ENCODE results near the gene PCDHB9. TPM values are rescaled to one million over a fixed set of nuclear protein-coding genes. Genes with fewer than 3 reads are reported as not detected.
"Not testable (repeated sequence)": the region's sequence is repeated elsewhere in the genome, so short reads cannot be mapped to it uniquely, and the experiment has no call there.

Gene PCDHB9
- total and polyA plus RNA-seq, 11 donors, result 0.30 to 1.6 (median 0.91) TPM

DNA sequence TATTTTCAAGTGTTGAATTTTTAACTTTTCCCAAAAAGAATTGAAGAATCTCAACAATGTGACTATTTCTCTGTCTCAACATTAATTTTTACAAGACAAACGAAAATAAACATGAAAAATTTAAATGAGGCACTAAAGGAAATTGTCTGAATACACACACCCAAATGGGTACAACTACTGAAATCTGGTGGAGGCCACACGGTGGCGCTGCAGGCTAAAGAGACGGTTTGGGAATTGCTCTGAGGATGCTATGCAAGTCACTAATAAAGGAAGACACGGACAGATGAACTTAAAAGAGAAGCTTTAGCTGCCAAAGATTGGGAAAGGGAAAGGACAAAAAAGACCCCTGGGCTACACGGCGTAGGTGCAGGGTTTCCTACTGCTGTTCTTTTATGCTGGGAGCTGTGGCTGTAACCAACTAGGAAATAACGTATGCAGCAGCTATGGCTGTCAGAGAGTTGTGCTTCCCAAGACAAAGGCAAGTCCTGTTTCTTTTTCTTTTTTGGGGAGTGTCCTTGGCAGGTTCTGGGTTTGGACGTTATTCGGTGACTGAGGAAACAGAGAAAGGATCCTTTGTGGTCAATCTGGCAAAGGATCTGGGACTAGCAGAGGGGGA is 5.3 kb downstream of the PCDHB9 start, which contains the start of gene PCDHB10:
Gene PCDHB10, plus strand, starts transcription at position 244 of the 616 bp plus-strand sequence. Its CDS starts 200 bp downstream, at position 444.
- WGBS, 4 donors, result 6 to 11% (median 8%) methylated on average over 10 of the region's 10 CpGs
- Histone ChIP-seq H3K4me3 (peak within 1 kb of the TSS in 2 of 12 donors; percentile 3 to 29), H3K27ac (no peak within 1 kb of the TSS), H3K4me1 (no peaks in the 10 kb centered on the region), H3K9me3 (peaks cover 0 to 94% (median 51%) of the 10 kb centered on the region in 12 donors), H3K27me3 (peaks cover 0 to 17% (median 0%) of the 10 kb centered on the region in 9 donors), H3K36me3 (peaks cover 0 to under 1% (median 0%) of the 10 kb centered on the region in 9 donors)
- TF ChIP-seq CTCF (IDR thresholded peaks at IDR 0.05) (peak in 8 of 12 donors; percentile 12 to 51 (median 42)), POLR2A (IDR thresholded peaks at IDR 0.05) (no peak)
- ATAC-seq, result no peak
- DNase-seq, result no peak
- intact Hi-C loops (cut with DNase I), result loop anchor here in 1 of 10 donors (10.0 kb wide), 1 partner anchor 53 kb away; the partner anchor contains the start of gene PCDHB15

- not testable (repeated sequence) for H3K4me3 ChIP-seq, ATAC-seq, H3K27ac ChIP-seq, H3K36me3 ChIP-seq, H3K4me1 ChIP-seq, DNase-seq
- intact Hi-C loops (cut with DNase I), result loop anchor here in 1 of 10 donors (10.0 kb wide), 1 partner anchor 50 kb away; the partner anchor contains the start of gene PCDHB15
- H3K9me3 ChIP-seq, result peaks cover 0 to 95% (median 63%) of the 10 kb centered on the region in 12 donors
- peaks cover 0 to 13% (median 0%) of the 10 kb centered on the region in 9 donors for H3K27me3 ChIP-seq
- whole genome bisulfite sequencing, 4 donors, result 17 to 24% (median 22%) methylated on average over 6 to 33 of the region's 37 CpGs
Observed at GRCh38 chr5:141194332-141194731, 7.4 kb downstream of the PCDHB9 start.

- Histone ChIP-seq H3K27me3 (peaks cover 0 to 10% (median 0%) of the 10 kb centered on the region in 9 donors), H3K4me1 (no peaks in the 10 kb centered on the region), H3K27ac (no peak overlapping the region), H3K9me3 (peaks cover 0 to 95% (median 62%) of the 10 kb centered on the region in 12 donors), H3K4me3 (no peak overlapping the region), H3K36me3 (peaks cover 0 to 3% (median 0%) of the 10 kb centered on the region in 9 donors)
- TF ChIP-seq POLR2A (IDR thresholded peaks at IDR 0.05) (no peak), CTCF (IDR thresholded peaks at IDR 0.05) (no peak)
- 22 to 55% (median 43%) methylated on average over 3 of the region's 3 CpGs for WGBS, 4 donors
- intact Hi-C loops (cut with DNase I), result loop anchor here in 1 of 10 donors (10.0 kb wide), 1 partner anchor 48 kb away; the partner anchor contains the start of gene PCDHB15
- no peak for DNase-seq
- no peak for ATAC-seq
Observed at GRCh38 chr5:141196363-141196762, 9.4 kb downstream of the PCDHB9 start.

- Histone ChIP-seq H3K27ac (no peak within 1 kb of the TSS), H3K4me1 (no peaks in the 10 kb centered on the region), H3K9me3 (peaks cover 0 to 98% (median 61%) of the 10 kb centered on the region in 12 donors), H3K27me3 (peaks cover 0 to 6% (median 0%) of the 10 kb centered on the region in 9 donors), H3K4me3 (peak within 1 kb of the TSS in 8 of 12 donors; percentile 2 to 33 (median 12)), H3K36me3 (peaks cover 0 to 3% (median 0%) of the 10 kb centered on the region in 9 donors)
- ATAC-seq, result no peak
- WGBS, 4 donors, result 33 to 48% (median 38%) methylated on average over 21 of the region's 21 CpGs
- TF ChIP-seq POLR2A (IDR thresholded peaks at IDR 0.05), result no peak
- peak in 5 of 12 donors; percentile 13 to 25 (median 18) for TF ChIP-seq CTCF (IDR thresholded peaks at IDR 0.05)
- intact Hi-C loops (cut with DNase I), result loop anchor here in 1 of 10 donors (10.0 kb wide), 1 partner anchor 45 kb away; the partner anchor contains the start of gene PCDHB15
- DNase-seq, result no peak
Observed at GRCh38 chr5:141199359-141200235, 12.6 kb downstream of the PCDHB9 start, which contains the start of gene PCDHB11. PCDHB11 (plus strand) TSS chr5:141199627; CDS start chr5:141199775, 148 bp downstream.

DNA sequence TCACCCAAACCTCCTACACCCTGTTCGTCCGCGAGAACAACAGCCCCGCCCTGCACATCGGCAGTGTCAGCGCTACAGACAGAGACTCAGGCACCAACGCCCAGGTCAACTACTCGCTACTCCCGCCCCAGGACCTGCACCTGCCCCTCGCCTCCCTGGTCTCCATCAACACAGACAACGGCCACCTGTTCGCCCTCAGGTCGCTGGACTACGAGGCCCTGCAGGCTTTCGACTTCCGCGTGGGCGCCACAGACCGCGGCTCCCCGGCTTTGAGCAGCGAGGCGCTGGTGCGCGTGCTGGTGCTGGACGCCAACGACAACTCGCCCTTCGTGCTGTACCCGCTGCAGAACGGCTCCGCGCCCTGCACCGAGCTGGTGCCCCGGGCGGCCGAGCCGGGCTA is 14.2 kb downstream of the PCDHB9 start:
- H3K27ac ChIP-seq; H3K4me1 ChIP-seq; intact Hi-C loops (cut with DNase I); H3K27me3 ChIP-seq; DNase-seq; H3K4me3 ChIP-seq; ATAC-seq; H3K36me3 ChIP-seq: not testable (repeated sequence)
- WGBS, 4 donors, result 27 to 34% (median 29%) methylated on average over 11 to 28 of the region's 38 CpGs
- peaks cover 0 to 96% (median 47%) of the 10 kb centered on the region in 12 donors for H3K9me3 ChIP-seq

DNA sequence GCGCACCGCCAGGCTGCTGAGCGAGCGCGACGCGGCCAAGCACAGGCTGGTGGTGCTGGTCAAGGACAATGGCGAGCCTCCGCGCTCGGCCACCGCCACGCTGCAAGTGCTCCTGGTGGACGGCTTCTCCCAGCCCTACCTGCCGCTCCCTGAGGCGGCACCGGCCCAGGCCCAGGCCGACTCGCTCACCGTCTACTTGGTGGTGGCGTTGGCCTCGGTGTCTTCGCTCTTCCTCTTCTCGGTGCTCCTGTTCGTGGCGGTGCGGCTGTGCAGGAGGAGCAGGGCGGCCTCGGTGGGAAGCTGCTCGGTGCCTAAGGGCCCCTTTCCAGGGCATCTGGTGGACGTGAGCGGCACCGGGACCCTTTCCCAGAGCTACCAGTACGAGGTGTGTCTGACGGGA is 14.7 kb downstream of the PCDHB9 start:
- intact Hi-C loops (cut with DNase I); H3K4me1 ChIP-seq; H3K27me3 ChIP-seq; H3K27ac ChIP-seq; H3K36me3 ChIP-seq; DNase-seq; ATAC-seq; H3K4me3 ChIP-seq: not testable (repeated sequence)
- 29 to 42% (median 33%) methylated on average over 22 to 33 of the region's 35 CpGs for WGBS, 4 donors
- H3K9me3 ChIP-seq, result peaks cover 0 to 96% (median 42%) of the 10 kb centered on the region in 12 donors
